Ascending aorta (tissue), 2 donors: Measurements from ENCODE around the gene HIGD2A. TPM values are rescaled to one million over a fixed set of nuclear protein-coding genes. Genes with fewer than 3 reads are reported as not detected.

Experiments
- DNase-seq, 2 donors: peaks; one replicate each; pipeline ENCODE4 v3.0.0-alpha.2; 2019; ENCODE audit warnings: low spot score in 2 of 2
- H3K27ac ChIP-seq, 2 donors: fragments of 200-600 bp; sonication (generic); one replicate each; pipeline ENCODE4 v1.5.1; 2016 to 2017; ENCODE audit warnings: mild to moderate bottlenecking in 1 of 2
- H3K27me3 ChIP-seq: fragments of 200-600 bp; sonication (generic); one replicate; pipeline ENCODE4 v1.5.1; 2017
- H3K36me3 ChIP-seq, 2 donors: fragments of 200-600 bp; sonication (generic); one replicate each; pipeline ENCODE4 v1.5.1; 2016
- H3K4me1 ChIP-seq, 2 donors: fragments of 200-600 bp; sonication (generic); one replicate each; pipeline ENCODE4 v1.5.1; 2016 to 2017; ENCODE audit warnings: mild to moderate bottlenecking in 1 of 2
- H3K4me3 ChIP-seq, 2 donors: fragments of 200-600 bp; sonication (generic); one replicate each; pipeline ENCODE4 v1.5.1; 2016 to 2017; ENCODE audit warnings: mild to moderate bottlenecking in 1 of 2
- H3K9me3 ChIP-seq, 2 donors: fragments of 200-600 bp; sonication (generic); one replicate each; pipeline ENCODE4 v1.5.1; 2016
- CTCF ChIP-seq, 3 experiments: fragments of 200-600 bp in 2 of 3; fragments of 450-650 bp in 1 of 3; sonication (generic) in 2 of 3; IDR thresholded peaks; one replicate each; pipeline ENCODE4 v1.5.1; 2016 to 2019; ENCODE audit warnings: antibody characterized with exemption in 3 of 3, mild to moderate bottlenecking in 1 of 3, moderate library complexity in 1 of 3
- intact Hi-C: fragments of 100-400 bp; cut with DNase I; formaldehyde crosslinking; loops from one replicate; pipeline ENCODE4 v1.15.1; 2023
- total RNA-seq: library from RNA; depleted of rRNA; stranded (reverse); fragments of >200 nt; gene quantifications from one replicate; pipeline ENCODE4 v1.1.0, GENCODE V29; 2016

Gene HIGD2A
- total RNA-seq, 1 donor from 2014 or later, result 36.7 TPM

GRCh38 chr5:176365351-176366231, 23.0 kb upstream of the HIGD2A start, which contains the start of gene ARL10:
Gene ARL10, plus strand, starts transcription at chr5:176365487. Its CDS starts 77 bp downstream, at chr5:176365564.
- intact Hi-C loops, result loop anchor here (1.0 kb wide), 1 partner anchor 23 kb away; the partner anchor contains the start of genes HIGD2A and NOP16
- H3K36me3 ChIP-seq, result peaks cover 0 to 9% of the 10 kb centered on the region in 2 donors
- peak within 1 kb of the TSS; percentile 76 to 79 for H3K27ac ChIP-seq
- peak within 1 kb of the TSS; percentile 80 to 95 for H3K4me3 ChIP-seq
- no peak for TF ChIP-seq CTCF (IDR thresholded peaks at IDR 0.05)
- H3K9me3 ChIP-seq, result no peaks in the 10 kb centered on the region
- DNase-seq, result peak in 1 of 2 donors; percentile 71
- peaks cover 0 to 10% of the 10 kb centered on the region in 2 donors for H3K4me1 ChIP-seq
- no peaks in the 10 kb centered on the region for H3K27me3 ChIP-seq

DNA sequence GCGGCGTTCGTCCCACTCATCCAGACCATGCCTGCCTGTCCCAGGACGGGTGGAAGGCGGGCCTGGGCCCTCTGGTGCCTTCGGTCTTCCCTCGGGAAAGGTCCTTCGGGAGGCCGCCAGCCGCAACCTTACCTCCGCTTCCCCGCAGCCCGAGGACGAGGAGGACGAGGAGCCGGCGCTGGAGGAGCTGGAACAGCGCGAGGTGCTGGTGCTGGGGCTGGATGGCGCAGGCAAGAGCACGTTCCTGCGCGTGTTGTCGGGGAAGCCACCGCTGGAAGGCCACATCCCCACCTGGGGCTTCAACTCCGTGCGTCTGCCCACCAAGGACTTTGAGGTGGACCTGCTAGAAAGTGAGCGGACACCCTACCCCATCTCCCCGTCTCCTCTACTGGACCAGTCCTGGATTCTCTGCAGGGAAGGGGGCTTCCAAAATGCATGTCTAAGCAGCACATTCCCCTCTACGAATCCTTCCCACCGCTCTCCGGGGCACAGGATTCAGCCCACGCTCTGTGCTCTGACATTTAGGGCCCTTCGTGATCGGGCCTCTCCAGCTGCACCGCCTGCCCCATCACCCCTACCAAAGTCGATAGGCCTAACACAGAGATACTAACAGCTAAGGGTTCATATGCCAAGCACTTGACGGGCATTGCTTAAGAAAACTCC, 22.2 kb upstream of the HIGD2A start:
- no peak for TF ChIP-seq CTCF (IDR thresholded peaks at IDR 0.05)
- no peak for DNase-seq
- intact Hi-C loops, result no loop called here

GRCh38 chr5:176368726-176369125, 19.8 kb upstream of the HIGD2A start:
- intact Hi-C loops, result no loop called here
- DNase-seq, result no peak
- Histone ChIP-seq H3K4me1 (peaks cover 0 to 8% of the 10 kb centered on the region in 2 donors), H3K27me3 (no peaks in the 10 kb centered on the region), H3K4me3 (no peak overlapping the region), H3K36me3 (peaks cover 0 to 26% of the 10 kb centered on the region in 2 donors), H3K9me3 (no peaks in the 10 kb centered on the region), H3K27ac (no peak overlapping the region)
- TF ChIP-seq CTCF (IDR thresholded peaks at IDR 0.05), result no peak

More for the DNA sequence above, 22.2 kb upstream of the HIGD2A start:
- H3K4me3 ChIP-seq, result peak overlapping the region; percentile 80 to 95
- H3K9me3 ChIP-seq, result no peaks in the 10 kb centered on the region
- H3K27ac ChIP-seq, result peak overlapping the region; percentile 76 to 79
- H3K27me3 ChIP-seq, result no peaks in the 10 kb centered on the region
- peaks cover 0 to 8% of the 10 kb centered on the region in 2 donors for H3K4me1 ChIP-seq
- peaks cover 0 to 15% of the 10 kb centered on the region in 2 donors for H3K36me3 ChIP-seq

DNA sequence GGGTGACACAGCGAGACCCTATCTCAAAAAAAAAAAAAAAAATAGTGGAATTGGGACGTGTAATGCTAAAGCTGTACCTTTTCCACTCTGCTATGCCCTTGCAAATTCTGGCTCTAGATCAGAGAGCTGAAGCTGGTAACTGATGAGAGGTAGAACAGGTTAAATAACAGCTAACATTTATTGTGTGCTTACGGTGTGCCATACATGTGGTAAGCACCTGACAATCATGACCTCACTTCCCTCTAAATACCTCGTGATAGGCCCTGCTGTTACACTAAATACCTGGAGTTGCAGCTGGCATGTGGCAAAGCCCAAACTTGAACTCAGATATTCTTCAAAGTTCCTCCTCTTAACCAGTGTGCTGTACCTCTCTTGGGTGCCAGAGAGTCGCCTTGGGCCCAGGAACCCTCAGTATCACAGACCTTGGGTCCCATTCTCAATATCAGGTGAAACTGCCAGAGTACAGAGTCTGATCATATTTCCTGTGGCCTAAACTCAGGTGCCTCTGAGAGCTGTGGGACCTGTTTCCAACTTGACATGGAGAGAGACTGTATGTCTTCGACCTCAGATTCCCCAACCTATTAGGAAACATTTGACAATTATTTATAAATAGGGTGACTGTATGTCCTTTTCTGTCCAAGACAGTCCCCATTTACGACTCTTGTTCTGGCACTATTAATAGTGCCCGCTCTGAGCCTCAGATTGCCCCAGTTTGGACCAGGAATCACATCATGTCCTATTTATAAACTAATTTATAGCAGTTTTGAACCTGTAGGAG, 18.4 kb upstream of the HIGD2A start:
- TF ChIP-seq CTCF (IDR thresholded peaks at IDR 0.05), result no peak
- no peaks in the 10 kb centered on the region for H3K27me3 ChIP-seq
- DNase-seq, result no peak
- H3K9me3 ChIP-seq, result no peaks in the 10 kb centered on the region
- no peak overlapping the region for H3K27ac ChIP-seq
- H3K4me3 ChIP-seq, result no peak overlapping the region
- peaks cover 0 to 4% of the 10 kb centered on the region in 2 donors for H3K4me1 ChIP-seq
- peaks cover 0 to 26% of the 10 kb centered on the region in 2 donors for H3K36me3 ChIP-seq
- intact Hi-C loops, result no loop called here
